IMR-90 (cell line): ENCODE data around the gene SP140. TPM values are rescaled to one million over a fixed set of nuclear protein-coding genes. Genes with fewer than 3 reads are reported as not detected.

Experiments used
- ATAC-seq: fragments of 200-7000 bp; cut with Tn5 transposase; 2 replicates; pipeline ENCODE4 v1.9.1; 2020; ENCODE audit warnings: low read depth, mild to moderate bottlenecking, moderate library complexity
- BruUV-seq: library from RNA; stranded (reverse); fragments of 400-500 nt; replicated peaks from 2 replicates; lab custom pipeline; 2021; lab: Mats Ljungman, UMichigan
- CTCF ChIA-PET: fragments of 300-600 bp; formaldehyde crosslinking; extraction: SDS; loops from one replicate; lab custom pipeline; 2021; ENCODE audit warnings: antibody characterized with exemption; lab: Yijun Ruan, JAX
- POLR2A ChIA-PET: fragments of 300-600 bp; sonication (Branson Sonifier 250); formaldehyde crosslinking; loops from one replicate; lab custom pipeline; 2022; ENCODE audit warnings: antibody characterized with exemption; ENCODE audit not compliant: unreplicated experiment; lab: Charles Lee
- DNase-seq: peaks from one replicate; pipeline ENCODE4 v3.0.0; 2013
- H2AFZ ChIP-seq: replicated peaks from 2 replicates; pipeline ENCODE3; 2013; ENCODE audit warnings: low read length, mild to moderate bottlenecking; ENCODE audit not compliant: poor library complexity
- H2AK5ac ChIP-seq: 2 replicates; pipeline ENCODE4 v1.6.1; 2013; ENCODE audit warnings: low read depth, low read length, inconsistent platforms
- H2AK9ac ChIP-seq: replicated peaks from 2 replicates; pipeline ENCODE3; 2013; ENCODE audit warnings: mild to moderate bottlenecking, low read depth, low read length, moderate library complexity; ENCODE audit not compliant: poor library complexity
- H2BK120ac ChIP-seq: 2 replicates; pipeline ENCODE4 v1.6.1; 2013; ENCODE audit warnings: low read depth, low read length, inconsistent platforms
- H2BK15ac ChIP-seq: 3 replicates; pipeline ENCODE4 v1.6.1; 2013; ENCODE audit warnings: low read depth, low read length, inconsistent platforms
- H2BK20ac ChIP-seq: 2 replicates; pipeline ENCODE4 v1.6.1; 2013; ENCODE audit warnings: low read depth, mild to moderate bottlenecking, inconsistent platforms, low read length, moderate library complexity
- H2BK5ac ChIP-seq: 2 replicates; pipeline ENCODE4 v1.6.1; 2013; ENCODE audit warnings: mild to moderate bottlenecking, low read depth, low read length, inconsistent platforms; ENCODE audit not compliant: poor library complexity, severe bottlenecking
- H3K14ac ChIP-seq: replicated peaks from 2 replicates; pipeline ENCODE4 v1.6.1; 2013; ENCODE audit warnings: low read depth, low read length, inconsistent platforms
- H3K18ac ChIP-seq: 2 replicates; pipeline ENCODE4 v1.6.1; 2013; ENCODE audit warnings: low read depth, low read length, control low read depth
- H3K23ac ChIP-seq: 2 replicates; pipeline ENCODE4 v1.6.1; 2013; ENCODE audit warnings: low read depth, low read length, inconsistent platforms
- H3K27ac ChIP-seq: 2 replicates; pipeline ENCODE4 v1.5.1; 2013; ENCODE audit warnings: mild to moderate bottlenecking, control low read depth, low read length; ENCODE audit not compliant: insufficient read depth
- H3K27me3 ChIP-seq: 2 replicates; pipeline ENCODE4 v1.6.1; 2013; ENCODE audit warnings: low read length; ENCODE audit not compliant: control insufficient read depth, insufficient read depth
- H3K36me3 ChIP-seq: 2 replicates; pipeline ENCODE4 v1.6.1; 2013; ENCODE audit warnings: low read length, mixed read lengths; ENCODE audit not compliant: control insufficient read depth, insufficient read depth
- H3K4ac ChIP-seq: 2 replicates; pipeline ENCODE4 v1.6.1; 2013; ENCODE audit warnings: low read depth, low read length, inconsistent platforms
- H3K4me1 ChIP-seq: 2 replicates; pipeline ENCODE4 v1.6.1; 2013; ENCODE audit warnings: low read length, mixed read lengths; ENCODE audit not compliant: control insufficient read depth, insufficient read depth
- H3K4me2 ChIP-seq: 2 replicates; pipeline ENCODE4 v1.6.1; 2013; ENCODE audit warnings: low read depth, mild to moderate bottlenecking, control low read depth, low read length, moderate library complexity
- H3K4me3 ChIP-seq: 2 replicates; pipeline ENCODE4 v1.5.1; 2013; ENCODE audit warnings: low read depth, mild to moderate bottlenecking, control low read depth, low read length, moderate library complexity; ENCODE audit not compliant: insufficient read depth
- H3K56ac ChIP-seq: 2 replicates; pipeline ENCODE4 v1.6.1; 2013; ENCODE audit warnings: low read length, inconsistent platforms; ENCODE audit not compliant: insufficient read depth; ENCODE audit errors: extremely low read depth
- H3K79me1 ChIP-seq, 2 experiments: 2 replicates each; pipeline ENCODE4 v1.6.1; 2013; ENCODE audit warnings: low read length in 2 of 2, inconsistent platforms in 1 of 2, low read depth in 1 of 2
- H3K9ac ChIP-seq: 2 replicates; pipeline ENCODE4 v1.6.1; 2013; ENCODE audit warnings: low read depth, low read length, control low read depth
- H3K9me1 ChIP-seq: 2 replicates; pipeline ENCODE4 v1.6.1; 2013; ENCODE audit warnings: low read length, inconsistent platforms; ENCODE audit not compliant: insufficient read depth
- H3K9me3 ChIP-seq: 2 replicates; pipeline ENCODE4 v1.6.1; 2013; ENCODE audit warnings: low read length; ENCODE audit not compliant: control insufficient read depth, insufficient read depth
- H4K20me1 ChIP-seq: 2 replicates; pipeline ENCODE4 v1.6.1; 2013; ENCODE audit warnings: low read length, inconsistent platforms; ENCODE audit not compliant: insufficient read depth
- H4K5ac ChIP-seq: 2 replicates; pipeline ENCODE4 v1.6.1; 2013; ENCODE audit warnings: mild to moderate bottlenecking, low read depth, low read length, control low read depth
- H4K8ac ChIP-seq, 2 experiments: 2 replicates each; pipeline ENCODE4 v1.6.1; 2013; ENCODE audit warnings: low read depth in 2 of 2, low read length in 2 of 2, control low read depth in 1 of 2, inconsistent platforms in 1 of 2
- H4K91ac ChIP-seq: 2 replicates; pipeline ENCODE4 v1.6.1; 2013; ENCODE audit warnings: low read depth, low read length, inconsistent platforms; ENCODE audit not compliant: insufficient read depth
- BHLHE40 ChIP-seq: fragments of 150-350 bp; IDR thresholded peaks from 2 replicates; pipeline ENCODE4 v1.6.1; 2016; ENCODE audit warnings: mild to moderate bottlenecking, low read depth, low read length
- CEBPB ChIP-seq: IDR thresholded peaks from 2 replicates; pipeline ENCODE4 v1.6.1; 2012; ENCODE audit warnings: low read depth, low read length, improper control_type of control experiment
- FOS ChIP-seq: fragments of 150-350 bp; IDR thresholded peaks from 2 replicates; pipeline ENCODE4 v1.6.1; 2016; ENCODE audit warnings: low read depth, low read length
- NFE2L2 ChIP-seq: fragments of 150-350 bp; IDR thresholded peaks from 2 replicates; pipeline ENCODE4 v1.6.1; 2016; ENCODE audit warnings: low read depth, mild to moderate bottlenecking, low read length
- RAD21 ChIP-seq: IDR thresholded peaks from 2 replicates; pipeline ENCODE4 v1.6.1; 2012; ENCODE audit warnings: low read length, improper control_type of control experiment
- RCOR1 ChIP-seq: IDR thresholded peaks from 2 replicates; pipeline ENCODE4 v1.6.1; 2012; ENCODE audit warnings: mild to moderate bottlenecking, low read length, improper control_type of control experiment; ENCODE audit not compliant: insufficient replicate concordance
- SMC3 ChIP-seq: fragments of 150-350 bp; IDR thresholded peaks from 2 replicates; pipeline ENCODE4 v1.6.1; 2016; ENCODE audit warnings: low read depth, mild to moderate bottlenecking, antibody characterized with exemption, low read length, moderate library complexity
- USF2 ChIP-seq: fragments of 150-350 bp; IDR thresholded peaks from 2 replicates; pipeline ENCODE4 v1.6.1; 2017; ENCODE audit warnings: mild to moderate bottlenecking, antibody characterized with exemption, low read length, low read depth
- dilution Hi-C: fragments of 300-500 bp; cut with HindIII; formaldehyde crosslinking; loops from one replicate; pipeline ENCODE4 v1.14.3; 2018; ENCODE audit warnings: low sequenced_read_pairs; ENCODE audit not compliant: unreplicated experiment
- in situ Hi-C: fragments of 300-500 bp; cut with MboI; formaldehyde crosslinking; loops from 3 replicates; pipeline ENCODE4 v1.14.3; 2019; ENCODE audit warnings: low sequenced_read_pairs, inconsistent platforms, mixed read lengths
- intact Hi-C: fragments of 100-400 bp; cut with micrococcal nuclease; formaldehyde crosslinking; loops from 2 replicates; pipeline ENCODE4 v1.10.0; 2022
- polyA plus RNA-seq, 3 experiments: library from polyadenylated mRNA; depleted of rRNA; stranded (reverse); fragments of >200 nt; gene quantifications; 2 replicates each; pipeline ENCODE4 v1.2.3, GENCODE V29; 2012; ENCODE audit warnings: low replicate concordance in 1 of 3
- total RNA-seq: library from RNA; depleted of rRNA; stranded (reverse); fragments of >200 nt; gene quantifications from 2 replicates; pipeline ENCODE4 v1.2.3, GENCODE V29; 2012
- TF ChIP-seq, protein P1 (sequence below): conservative IDR thresholded peaks from 2 replicates; pipeline ENCODE4 v1.5.1; 2012; ENCODE audit warnings: mild to moderate bottlenecking, low read depth, low read length, improper control_type of control experiment

The SP140 gene
- total and polyA plus RNA-seq, 2 of the 4 experiments (the other 2 are of a cell fraction): 1.4 TPM

- H2AK9ac ChIP-seq: no peak overlapping the region
These were observed 17.0 kb upstream of the SP140 start for GRCh38 chr2:230208576-230208975.

More at GRCh38 chr2:230208576-230208975, 17.0 kb upstream of the SP140 start:
- Histone ChIP-seq H4K20me1 (no peaks in the 10 kb centered on the region), H3K4me3 (no peak overlapping the region), H3K14ac (no peak overlapping the region), H3K18ac (no peak overlapping the region), H2BK5ac (no peak overlapping the region), H4K5ac (no peak overlapping the region), H2BK120ac (no peak overlapping the region), H3K4me1 (no peaks in the 10 kb centered on the region), H2BK20ac (no peak overlapping the region), H3K9me3 (no peaks in the 10 kb centered on the region), H3K9ac (no peak overlapping the region), H3K27me3 (no peaks in the 10 kb centered on the region), H3K79me1 (no peaks in the 10 kb centered on the region), H3K4me2 (no peak overlapping the region), H3K23ac (no peak overlapping the region), H2AFZ (no peak overlapping the region), H3K36me3 (peaks cover 25% of the 10 kb centered on the region), H3K56ac (no peak overlapping the region), H3K9me1 (no peaks in the 10 kb centered on the region), H3K27ac (no peak overlapping the region), H2BK15ac (no peak overlapping the region), H3K4ac (no peak overlapping the region), H4K8ac (no peak overlapping the region), H2AK5ac (no peak overlapping the region), H4K91ac (no peak overlapping the region)
- BruUV-seq: no TSS peak
- in situ Hi-C loops (loop anchor here (25.0 kb wide), 1 partner anchor 604 kb away; no protein-coding TSS in a partner anchor), intact Hi-C loops (no loop called here), dilution Hi-C loops (no loop called here)
- TF ChIP-seq, protein P1, sequence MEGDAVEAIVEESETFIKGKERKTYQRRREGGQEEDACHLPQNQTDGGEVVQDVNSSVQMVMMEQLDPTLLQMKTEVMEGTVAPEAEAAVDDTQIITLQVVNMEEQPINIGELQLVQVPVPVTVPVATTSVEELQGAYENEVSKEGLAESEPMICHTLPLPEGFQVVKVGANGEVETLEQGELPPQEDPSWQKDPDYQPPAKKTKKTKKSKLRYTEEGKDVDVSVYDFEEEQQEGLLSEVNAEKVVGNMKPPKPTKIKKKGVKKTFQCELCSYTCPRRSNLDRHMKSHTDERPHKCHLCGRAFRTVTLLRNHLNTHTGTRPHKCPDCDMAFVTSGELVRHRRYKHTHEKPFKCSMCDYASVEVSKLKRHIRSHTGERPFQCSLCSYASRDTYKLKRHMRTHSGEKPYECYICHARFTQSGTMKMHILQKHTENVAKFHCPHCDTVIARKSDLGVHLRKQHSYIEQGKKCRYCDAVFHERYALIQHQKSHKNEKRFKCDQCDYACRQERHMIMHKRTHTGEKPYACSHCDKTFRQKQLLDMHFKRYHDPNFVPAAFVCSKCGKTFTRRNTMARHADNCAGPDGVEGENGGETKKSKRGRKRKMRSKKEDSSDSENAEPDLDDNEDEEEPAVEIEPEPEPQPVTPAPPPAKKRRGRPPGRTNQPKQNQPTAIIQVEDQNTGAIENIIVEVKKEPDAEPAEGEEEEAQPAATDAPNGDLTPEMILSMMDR: no peak
- TF ChIP-seq FOS: no peak
- TF ChIP-seq CEBPB: no peak
- no peak for TF ChIP-seq USF2
- TF ChIP-seq SMC3: no peak
- TF ChIP-seq NFE2L2: no peak
- no peak for TF ChIP-seq RAD21
- no peak for TF ChIP-seq RCOR1
- TF ChIP-seq BHLHE40: no peak
- ChIA-PET POLR2A (no interaction called here), CTCF (no interaction called here)
- no peak for DNase-seq
- no peak for ATAC-seq
